ENCODE data around the gene CNIH2. TPM values are rescaled to one million over a fixed set of nuclear protein-coding genes. Genes with fewer than 3 reads are reported as not detected.

Gene CNIH2
- total RNA-seq, 2 donors from 2014 or later = 3.6 TPM; not detected in 1

- Histone ChIP-seq H3K4me3 (peak overlapping the region; percentile 25 to 30), H3K27ac (no peak overlapping the region), H3K9me3 (no peaks in the 10 kb centered on the region), H3K36me3 (peaks cover 0 to 18% of the 10 kb centered on the region in 2 donors), H3K27me3 (replicated peaks; ENCODE audit: insufficient read depth) (no peaks in the 10 kb centered on the region), H3K4me1 (replicated peaks) (peaks cover 4% of the 10 kb centered on the region)
- WGBS = 4% methylated on average over 28 of the region's 45 CpGs
- intact Hi-C loops (cut with DNase I) = no loop called here
- no peak for DNase-seq (ENCODE audit: low spot score)
- TF ChIP-seq CTCF (IDR thresholded peaks at IDR 0.05) (no peak), POLR2AphosphoS5 (IDR thresholded peaks at IDR 0.05) (no peak), POLR2A (IDR thresholded peaks at IDR 0.05) (no peak)
Measured at GRCh38 chr11:66278363-66279091, 552 bp downstream of the CNIH2 start.

- H3K4me1 ChIP-seq (replicated peaks) = peaks cover 4% of the 10 kb centered on the region
- intact Hi-C loops (cut with DNase I) = no loop called here
- WGBS = 75% methylated on average over 15 of the region's 15 CpGs
- no peak for DNase-seq (ENCODE audit: low spot score)
- no peak overlapping the region for H3K27ac ChIP-seq
- TF ChIP-seq CTCF (IDR thresholded peaks at IDR 0.05) (no peak), POLR2AphosphoS5 (IDR thresholded peaks at IDR 0.05) (no peak), POLR2A (IDR thresholded peaks at IDR 0.05) (no peak)
- no peaks in the 10 kb centered on the region for H3K9me3 ChIP-seq
- H3K27me3 ChIP-seq (replicated peaks; ENCODE audit: insufficient read depth) = no peaks in the 10 kb centered on the region
- H3K4me3 ChIP-seq = no peak overlapping the region
- peaks cover 0 to 11% of the 10 kb centered on the region in 2 donors for H3K36me3 ChIP-seq
Measured at GRCh38 chr11:66279092-66279734, 1.2 kb downstream of the CNIH2 start.

GRCh38 chr11:66280428-66280827, 2.5 kb downstream of the CNIH2 start:
- DNase-seq (ENCODE audit: low spot score) = no peak
- Histone ChIP-seq H3K36me3 (peaks cover 0 to 2% of the 10 kb centered on the region in 2 donors), H3K27me3 (replicated peaks; ENCODE audit: insufficient read depth) (no peaks in the 10 kb centered on the region), H3K27ac (no peak overlapping the region), H3K4me3 (no peak overlapping the region), H3K4me1 (replicated peaks) (peaks cover 4% of the 10 kb centered on the region), H3K9me3 (no peaks in the 10 kb centered on the region)
- 90% methylated on average over 14 of the region's 14 CpGs for WGBS
- TF ChIP-seq POLR2A (IDR thresholded peaks at IDR 0.05) = no peak
- TF ChIP-seq POLR2AphosphoS5 (IDR thresholded peaks at IDR 0.05) = no peak
- TF ChIP-seq CTCF (IDR thresholded peaks at IDR 0.05) = no peak
- intact Hi-C loops (cut with DNase I) = no loop called here

GRCh38 chr11:66281001-66281400, 3.0 kb downstream of the CNIH2 start:
- intact Hi-C loops (cut with DNase I) = no loop called here
- TF ChIP-seq CTCF (IDR thresholded peaks at IDR 0.05) (no peak), POLR2AphosphoS5 (IDR thresholded peaks at IDR 0.05) (no peak), POLR2A (IDR thresholded peaks at IDR 0.05) (no peak)
- Histone ChIP-seq H3K27me3 (replicated peaks; ENCODE audit: insufficient read depth) (no peaks in the 10 kb centered on the region), H3K36me3 (no peaks in the 10 kb centered on the region), H3K4me3 (no peak overlapping the region), H3K27ac (no peak overlapping the region), H3K4me1 (replicated peaks) (peaks cover 4% of the 10 kb centered on the region), H3K9me3 (no peaks in the 10 kb centered on the region)
- no peak for DNase-seq (ENCODE audit: low spot score)
- 90% methylated on average over 6 of the region's 6 CpGs for WGBS

Data from prostate gland (tissue), 2 donors.